Skeletal muscle tissue (tissue), 5 donors: Measurements from ENCODE around the gene ELMOD2. TPM values are rescaled to one million over a fixed set of nuclear protein-coding genes. Genes with fewer than 3 reads are reported as not detected.

Source experiments
- H3K27ac ChIP-seq: one replicate; pipeline ENCODE4 v1.7.0; 2013; ENCODE audit warnings: mild to moderate bottlenecking, low read depth, low read length, inconsistent platforms
- H3K27me3 ChIP-seq, 3 donors: one replicate each; pipeline ENCODE4 v1.7.0; 2013; ENCODE audit warnings: low read length in 3 of 3; ENCODE audit not compliant: control insufficient read depth in 3 of 3, insufficient read depth in 3 of 3
- H3K36me3 ChIP-seq, 3 donors: one replicate each; pipeline ENCODE4 v1.7.0; 2013; ENCODE audit warnings: low read length in 3 of 3; ENCODE audit not compliant: control insufficient read depth in 3 of 3, insufficient read depth in 3 of 3
- H3K4me1 ChIP-seq, 3 donors: one replicate each; pipeline ENCODE4 v1.7.0; 2013; ENCODE audit warnings: low read length in 3 of 3, mild to moderate bottlenecking in 3 of 3; ENCODE audit not compliant: control insufficient read depth in 3 of 3, insufficient read depth in 3 of 3
- H3K4me3 ChIP-seq, 3 donors: one replicate each; pipeline ENCODE4 v1.7.0; 2013; ENCODE audit warnings: low read length in 3 of 3
- H3K9ac ChIP-seq, 3 donors: one replicate each; pipeline ENCODE4 v1.7.0; 2013; ENCODE audit warnings: low read length in 3 of 3, mild to moderate bottlenecking in 3 of 3, moderate library complexity in 2 of 3, low read depth in 1 of 3
- H3K9me3 ChIP-seq, 3 donors: one replicate each; pipeline ENCODE4 v1.7.0; 2013; ENCODE audit warnings: low read length in 3 of 3; ENCODE audit not compliant: control insufficient read depth in 3 of 3
- small RNA-seq: library from RNA; depleted of rRNA; stranded (forward); fragments of <200 nt; gene quantifications from one replicate; pipeline ENCODE3, GENCODE V24; 2014
- total RNA-seq: library from RNA; depleted of rRNA; stranded (reverse); fragments of >200 nt; gene quantifications from one replicate; pipeline ENCODE4 v1.2.3, GENCODE V29; 2014
- donor health status: Osteomylitis.

ELMOD2 gene
- total RNA-seq, 1 donor from 2014 or later = 22.4 TPM

- H3K9me3 ChIP-seq = peaks cover 5 to 6% (median 5%) of the 10 kb centered on the region in 3 donors
- no peak overlapping the region for H3K4me3 ChIP-seq
- H3K27me3 ChIP-seq = peaks cover 17 to 34% (median 23%) of the 10 kb centered on the region in 3 donors
- no peak overlapping the region for H3K9ac ChIP-seq
- H3K27ac ChIP-seq = no peak overlapping the region
- H3K4me1 ChIP-seq = no peaks in the 10 kb centered on the region
- no peaks in the 10 kb centered on the region for H3K36me3 ChIP-seq
Measured at GRCh38 chr4:140575489-140575888, 51.5 kb downstream of the ELMOD2 start.

GRCh38 chr4:140579278-140579677, 55.3 kb downstream of the ELMOD2 start:
- no peaks in the 10 kb centered on the region for H3K4me1 ChIP-seq
- no peak overlapping the region for H3K9ac ChIP-seq
- no peaks in the 10 kb centered on the region for H3K9me3 ChIP-seq
- H3K36me3 ChIP-seq = no peaks in the 10 kb centered on the region
- H3K27me3 ChIP-seq = peaks cover 10 to 23% (median 21%) of the 10 kb centered on the region in 3 donors
- H3K27ac ChIP-seq = no peak overlapping the region
- H3K4me3 ChIP-seq = no peak overlapping the region

- no peaks in the 10 kb centered on the region for H3K36me3 ChIP-seq
- H3K9ac ChIP-seq = no peak overlapping the region
- no peak overlapping the region for H3K27ac ChIP-seq
- no peaks in the 10 kb centered on the region for H3K4me1 ChIP-seq
- peaks cover 10 to 23% (median 21%) of the 10 kb centered on the region in 3 donors for H3K27me3 ChIP-seq
- H3K4me3 ChIP-seq = no peak overlapping the region
- no peaks in the 10 kb centered on the region for H3K9me3 ChIP-seq
Measured at GRCh38 chr4:140581078-140581477, 57.1 kb downstream of the ELMOD2 start.

GRCh38 chr4:140584439-140584838, 60.5 kb downstream of the ELMOD2 start:
- Histone ChIP-seq H3K9me3 (no peaks in the 10 kb centered on the region), H3K4me1 (no peaks in the 10 kb centered on the region), H3K27ac (no peak overlapping the region), H3K9ac (no peak overlapping the region), H3K4me3 (no peak overlapping the region), H3K27me3 (peaks cover 2 to 7% (median 3%) of the 10 kb centered on the region in 3 donors), H3K36me3 (no peaks in the 10 kb centered on the region)

- H3K4me1 ChIP-seq = no peaks in the 10 kb centered on the region
- no peaks in the 10 kb centered on the region for H3K9me3 ChIP-seq
- no peak overlapping the region for H3K4me3 ChIP-seq
- H3K27me3 ChIP-seq = no peaks in the 10 kb centered on the region
- H3K27ac ChIP-seq = no peak overlapping the region
- H3K36me3 ChIP-seq = no peaks in the 10 kb centered on the region
- H3K9ac ChIP-seq = no peak overlapping the region
Measured at GRCh38 chr4:140595065-140595464, 71.1 kb downstream of the ELMOD2 start.

- no peaks in the 10 kb centered on the region for H3K4me1 ChIP-seq
- H3K27me3 ChIP-seq = peaks cover 0 to 6% (median 0%) of the 10 kb centered on the region in 3 donors
- H3K9me3 ChIP-seq = no peaks in the 10 kb centered on the region
- no peak overlapping the region for H3K4me3 ChIP-seq
- no peak overlapping the region for H3K27ac ChIP-seq
- no peak overlapping the region for H3K9ac ChIP-seq
- no peaks in the 10 kb centered on the region for H3K36me3 ChIP-seq
Measured at GRCh38 chr4:140600408-140600807, 76.4 kb downstream of the ELMOD2 start.

- H3K4me1 ChIP-seq = no peaks in the 10 kb centered on the region
- H3K27ac ChIP-seq = no peak overlapping the region
- no peaks in the 10 kb centered on the region for H3K9me3 ChIP-seq
- H3K27me3 ChIP-seq = peaks cover 0 to 6% (median 2%) of the 10 kb centered on the region in 3 donors
- H3K9ac ChIP-seq = no peak overlapping the region
- no peaks in the 10 kb centered on the region for H3K36me3 ChIP-seq
- no peak overlapping the region for H3K4me3 ChIP-seq
Measured at GRCh38 chr4:140602714-140603113, 78.7 kb downstream of the ELMOD2 start.

GRCh38 chr4:140603286-140603685, 79.3 kb downstream of the ELMOD2 start:
- Histone ChIP-seq H3K27ac (no peak overlapping the region), H3K9me3 (no peaks in the 10 kb centered on the region), H3K27me3 (peaks cover 0 to 6% (median 2%) of the 10 kb centered on the region in 3 donors), H3K36me3 (no peaks in the 10 kb centered on the region), H3K9ac (no peak overlapping the region), H3K4me1 (no peaks in the 10 kb centered on the region), H3K4me3 (no peak overlapping the region)

Small RNA genes lying within 50 kb of the gene (small RNA-seq; reads per million reads assigned to genes)
- gene AC108019.1 (not detected), gene RN7SL152P (not detected)

Other genes starting within 250 kb of the ELMOD2 start
- 13.6 TPM for gene SCOC, start 150.5 kb upstream of the ELMOD2 start, total RNA-seq
- 1.0 TPM for gene CLGN, start 96.5 kb upstream of the ELMOD2 start, total RNA-seq
- not detected for gene MGAT4D, start 25.9 kb upstream of the ELMOD2 start, total RNA-seq
- 1.0 TPM for gene UCP1, start 44.8 kb downstream of the ELMOD2 start, total RNA-seq
- gene TBC1D9, start 232.2 kb downstream of the ELMOD2 start, total RNA-seq = 22.4 TPM